Lower leg skin (tissue), 4 donors: ENCODE data around the gene RPL36A. TPM values are rescaled to one million over a fixed set of nuclear protein-coding genes. Genes with fewer than 3 reads are reported as not detected.
A peak's percentile ranks its signal among the peaks of the same experiment; 100 is the strongest.

Experiments
- DNase-seq, 2 donors: peaks; one replicate each; pipeline ENCODE4 v3.0.0-alpha.2; 2019; ENCODE audit warnings: low spot score in 2 of 2
- H3K4me3 ChIP-seq: fragments of 200-600 bp; sonication (generic); 2 replicates; pipeline ENCODE4 v1.5.1; 2017; ENCODE audit warnings: mild to moderate bottlenecking, low read depth; ENCODE audit not compliant: poor library complexity, severe bottlenecking
- CTCF ChIP-seq, 3 donors: fragments of 450-650 bp; IDR thresholded peaks; one replicate each; pipeline ENCODE4 v1.5.1; 2016; ENCODE audit warnings: antibody characterized with exemption in 3 of 3, mild to moderate bottlenecking in 3 of 3, moderate library complexity in 2 of 3
- POLR2A ChIP-seq, 2 donors: fragments of 450-650 bp; IDR thresholded peaks; one replicate each; pipeline ENCODE4 v1.6.1; 2016 to 2017; ENCODE audit warnings: antibody characterized with exemption in 2 of 2, mild to moderate bottlenecking in 1 of 2, moderate library complexity in 1 of 2
- WGBS, 2 donors: methylation state at CpG; one replicate each; pipeline ENCODE4 v1.1.5; 2018; 5-methylcytosine and 5-hydroxymethylcytosine counted together
- intact Hi-C: fragments of 100-400 bp; cut with DNase I; formaldehyde crosslinking; loops from one replicate; pipeline ENCODE4 v1.15.0; 2023; ENCODE audit warnings: low total_unique reads
- total RNA-seq, 4 donors: library from RNA; depleted of rRNA; stranded (reverse); fragments of >200 nt; gene quantifications; one replicate each; pipeline ENCODE4 v1.1.0, GENCODE V29; 2016

RPL36A gene
- total RNA-seq, 4 donors from 2014 or later: 1,158 to 5,300 (median 1,747) TPM

- no peak overlapping the region for H3K4me3 ChIP-seq
- intact Hi-C loops: no loop called here
- WGBS, 2 donors: 89 to 94% methylated on average over 1 of the region's 1 CpG
- TF ChIP-seq CTCF (IDR thresholded peaks at IDR 0.05) (no peak), POLR2A (IDR thresholded peaks at IDR 0.05) (no peak)
- DNase-seq: no peak
Measured at GRCh38 chrX:101395789-101396188, 5.0 kb downstream of the RPL36A start.

GRCh38 chrX:101397779-101398178 is 7.0 kb downstream of the RPL36A start:
- 46 to 69% methylated on average over 4 of the region's 4 CpGs for WGBS, 2 donors
- no peak for DNase-seq

GRCh38 chrX:101398694-101399093 is 7.9 kb downstream of the RPL36A start:
- no peak for DNase-seq
- WGBS, 2 donors: 78 to 87% methylated on average over 4 of the region's 4 CpGs
- no peak overlapping the region for H3K4me3 ChIP-seq
- intact Hi-C loops: no loop called here
- TF ChIP-seq POLR2A (IDR thresholded peaks at IDR 0.05) (no peak), CTCF (IDR thresholded peaks at IDR 0.05) (no peak)

More at GRCh38 chrX:101397779-101398178, 7.0 kb downstream of the RPL36A start:
- TF ChIP-seq POLR2A (IDR thresholded peaks at IDR 0.05) (no peak), CTCF (IDR thresholded peaks at IDR 0.05) (no peak)
- intact Hi-C loops: no loop called here
- H3K4me3 ChIP-seq: no peak overlapping the region

- intact Hi-C loops: no loop called here
- no peak for DNase-seq
- 80 to 91% methylated on average over 4 of the region's 4 CpGs for WGBS, 2 donors
- no peak overlapping the region for H3K4me3 ChIP-seq
- no peak for TF ChIP-seq POLR2A (IDR thresholded peaks at IDR 0.05)
- TF ChIP-seq CTCF (IDR thresholded peaks at IDR 0.05): no peak
Measured at GRCh38 chrX:101399825-101400224, 9.0 kb downstream of the RPL36A start.

GRCh38 chrX:101407167-101407747 is 16.4 kb downstream of the RPL36A start:
- WGBS, 2 donors: 0 to 19% methylated on average over 15 of the region's 15 CpGs
- intact Hi-C loops: no loop called here
- DNase-seq: no peak
- H3K4me3 ChIP-seq: peak overlapping the region; percentile 42
- TF ChIP-seq CTCF (IDR thresholded peaks at IDR 0.05) (no peak), POLR2A (IDR thresholded peaks at IDR 0.05) (no peak)
